HEK293 (cell line): ENCODE data around the gene ZNF396.

ENCODE experiments used
- CTCF ChIA-PET: fragments of 350-600 bp; formaldehyde crosslinking; extraction: SDS; loops from one replicate; lab custom pipeline; 2021; ENCODE audit warnings: antibody characterized with exemption; lab: Yijun Ruan, JAX
- POLR2A ChIA-PET: fragments of 300-600 bp; formaldehyde crosslinking; extraction: SDS; loops from one replicate; lab custom pipeline; 2020; ENCODE audit warnings: antibody characterized with exemption, inconsistent platforms; lab: Yijun Ruan, JAX
- H3K27ac ChIP-seq: fragments of 200-500 bp; sonication (Bioruptor generic); 2 replicates; pipeline ENCODE4 v1.5.1; 2014; ENCODE audit warnings: low read depth, low read length, control low read depth, inconsistent platforms; ENCODE audit errors: extremely low read depth
- H3K36me3 ChIP-seq, 2 experiments: fragments of 200-500 bp in 1 of 2; sonication (Bioruptor generic) in 1 of 2; 1 replicate in 1 of 2; 2 replicates in 1 of 2; pipeline ENCODE4 v1.5.1; 2014 to 2017; ENCODE audit warnings: inconsistent platforms in 2 of 2, low read length in 2 of 2; ENCODE audit not compliant: control insufficient read depth in 2 of 2, insufficient read depth in 1 of 2
- H3K4me1 ChIP-seq: fragments of 200-500 bp; sonication (Bioruptor generic); 2 replicates; pipeline ENCODE4 v1.5.1; 2014; ENCODE audit warnings: mild to moderate bottlenecking, low read length, inconsistent platforms; ENCODE audit not compliant: control insufficient read depth, insufficient read depth
- H3K4me3 ChIP-seq: 2 replicates; pipeline ENCODE4 v1.5.1; 2011; ENCODE audit warnings: low read depth, mild to moderate bottlenecking, control low read depth, low read length, moderate library complexity
- H3K9me3 ChIP-seq: fragments of 200-500 bp; sonication (Bioruptor generic); 2 replicates; pipeline ENCODE4 v1.5.1; 2014; ENCODE audit warnings: low read depth, low read length, inconsistent platforms; ENCODE audit not compliant: control insufficient read depth, insufficient read depth
- KLF16 ChIP-seq: fragments of 450-650 bp; formaldehyde crosslinking; IDR thresholded peaks from 2 replicates; pipeline ENCODE4 v1.5.1; 2017; ENCODE audit warnings: missing biosample characterization, missing genetic modification characterization
- SALL2 ChIP-seq: fragments of 450-650 bp; formaldehyde crosslinking; IDR thresholded peaks from 2 replicates; pipeline ENCODE4 v1.5.0; 2017; ENCODE audit warnings: missing biosample characterization, mild to moderate bottlenecking, missing genetic modification characterization, borderline replicate concordance
- ZNF10 ChIP-seq: fragments of 450-650 bp; formaldehyde crosslinking; IDR thresholded peaks from 2 replicates; pipeline ENCODE4 v1.5.1; 2017; ENCODE audit warnings: missing biosample characterization, missing genetic modification characterization
- ZNF133 ChIP-seq: fragments of 450-650 bp; formaldehyde crosslinking; IDR thresholded peaks from 2 replicates; pipeline ENCODE4 v1.5.1; 2016; ENCODE audit warnings: missing biosample characterization, missing genetic modification characterization
- ZNF140 ChIP-seq: fragments of 450-650 bp; formaldehyde crosslinking; IDR thresholded peaks from 2 replicates; pipeline ENCODE4 v1.5.1; 2016; ENCODE audit warnings: missing biosample characterization, missing genetic modification characterization
- ZNF23 ChIP-seq: fragments of 450-650 bp; formaldehyde crosslinking; IDR thresholded peaks from 2 replicates; pipeline ENCODE4 v1.5.1; 2016; ENCODE audit warnings: missing biosample characterization, missing genetic modification characterization, borderline replicate concordance
- ZNF350 ChIP-seq: fragments of 450-650 bp; formaldehyde crosslinking; IDR thresholded peaks from 2 replicates; pipeline ENCODE4 v1.5.0; 2017; ENCODE audit warnings: missing biosample characterization, mild to moderate bottlenecking, missing genetic modification characterization
- ZNF404 ChIP-seq: fragments of 450-650 bp; formaldehyde crosslinking; IDR thresholded peaks from 2 replicates; pipeline ENCODE4 v1.5.1; 2017; ENCODE audit warnings: missing biosample characterization, missing genetic modification characterization
- ZNF544 ChIP-seq: fragments of 450-650 bp; formaldehyde crosslinking; IDR thresholded peaks from 2 replicates; pipeline ENCODE4 v1.5.0; 2017; ENCODE audit warnings: missing biosample characterization, missing genetic modification characterization
- ZNF549 ChIP-seq: fragments of 450-650 bp; IDR thresholded peaks from 2 replicates; pipeline ENCODE4 v1.5.1; 2018; ENCODE audit warnings: missing biosample characterization, missing genetic modification characterization, mild to moderate bottlenecking, inconsistent platforms, moderate library complexity
- ZNF664 ChIP-seq: fragments of 450-650 bp; formaldehyde crosslinking; IDR thresholded peaks from 2 replicates; pipeline ENCODE4 v1.5.1; 2016; ENCODE audit warnings: missing biosample characterization, missing genetic modification characterization
- ZNF830 ChIP-seq: fragments of 450-650 bp; IDR thresholded peaks from 2 replicates; pipeline ENCODE4 v1.5.0; 2018; ENCODE audit warnings: missing biosample characterization, missing genetic modification characterization, low read depth, mild to moderate bottlenecking, moderate library complexity
- ZNF843 ChIP-seq: fragments of 450-650 bp; formaldehyde crosslinking; IDR thresholded peaks from 2 replicates; pipeline ENCODE4 v1.5.1; 2016; ENCODE audit warnings: missing biosample characterization, missing genetic modification characterization
- ZSCAN23 ChIP-seq: fragments of 450-650 bp; formaldehyde crosslinking; IDR thresholded peaks from 2 replicates; pipeline ENCODE4 v1.5.1; 2016; ENCODE audit warnings: missing biosample characterization, missing genetic modification characterization
- TF ChIP-seq, protein P1 (sequence below): fragments of 450-650 bp; formaldehyde crosslinking; IDR thresholded peaks from 2 replicates; pipeline ENCODE4 v1.5.1; 2017; ENCODE audit warnings: missing biosample characterization, missing genetic modification characterization
- TF ChIP-seq, protein P2 (sequence below): fragments of 450-650 bp; formaldehyde crosslinking; IDR thresholded peaks from 2 replicates; pipeline ENCODE4 v1.5.1; 2016; ENCODE audit warnings: missing biosample characterization, missing genetic modification characterization, low read depth
- TF ChIP-seq, protein P3 (sequence below): fragments of 450-650 bp; formaldehyde crosslinking; IDR thresholded peaks from 2 replicates; pipeline ENCODE4 v1.5.1; 2016; ENCODE audit warnings: missing biosample characterization, missing genetic modification characterization
- TF ChIP-seq, protein P4 (sequence below): sonication (generic); formaldehyde crosslinking; IDR thresholded peaks from 2 replicates; pipeline ENCODE4 v1.8.1; 2022; ENCODE audit warnings: mild to moderate bottlenecking, moderate library complexity, missing genetic modification reagents
- TF ChIP-seq, protein P5 (sequence below): fragments of 450-650 bp; formaldehyde crosslinking; IDR thresholded peaks from 2 replicates; pipeline ENCODE4 v1.5.1; 2017; ENCODE audit warnings: missing biosample characterization, missing genetic modification characterization

ZNF396 gene

DNA sequence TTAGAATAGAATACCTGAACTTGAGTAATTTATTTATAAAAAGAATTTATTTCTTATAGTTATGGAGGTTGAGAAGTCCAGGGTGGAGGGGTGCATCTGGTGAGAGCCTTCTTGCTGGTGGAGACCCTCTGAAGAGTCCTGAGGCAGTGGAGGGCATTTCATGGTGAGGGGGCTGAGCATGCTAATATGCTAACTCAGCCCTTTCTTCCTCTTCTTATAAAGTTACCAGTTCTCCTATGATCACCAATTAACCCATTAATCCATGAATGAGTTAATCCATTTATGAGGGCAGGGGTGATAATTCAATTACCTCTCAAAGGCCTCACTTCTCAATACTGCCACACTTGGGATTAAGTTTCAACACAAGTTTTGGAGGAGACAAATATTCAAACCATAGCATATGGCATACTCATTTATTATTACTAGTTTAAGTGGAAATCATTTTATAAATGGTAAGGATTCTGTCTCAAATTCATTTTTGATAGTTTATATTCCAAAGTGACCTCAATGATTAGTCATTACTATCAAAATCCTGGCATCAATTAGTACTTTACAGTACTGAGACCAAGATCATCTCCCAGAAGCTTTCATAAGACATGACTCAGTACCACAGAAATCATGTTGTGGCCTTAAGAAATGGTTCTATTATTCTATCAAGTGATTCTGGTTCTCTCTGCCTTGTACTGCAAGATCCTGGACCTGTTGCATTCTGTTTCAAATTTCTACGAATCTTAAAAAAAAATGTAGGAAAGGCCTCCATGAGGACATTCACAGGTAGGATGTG lies 5.5 kb downstream of the ZNF396 start (continued):
- TF ChIP-seq ZNF140 (tag by site-specific recombination): no peak

DNA sequence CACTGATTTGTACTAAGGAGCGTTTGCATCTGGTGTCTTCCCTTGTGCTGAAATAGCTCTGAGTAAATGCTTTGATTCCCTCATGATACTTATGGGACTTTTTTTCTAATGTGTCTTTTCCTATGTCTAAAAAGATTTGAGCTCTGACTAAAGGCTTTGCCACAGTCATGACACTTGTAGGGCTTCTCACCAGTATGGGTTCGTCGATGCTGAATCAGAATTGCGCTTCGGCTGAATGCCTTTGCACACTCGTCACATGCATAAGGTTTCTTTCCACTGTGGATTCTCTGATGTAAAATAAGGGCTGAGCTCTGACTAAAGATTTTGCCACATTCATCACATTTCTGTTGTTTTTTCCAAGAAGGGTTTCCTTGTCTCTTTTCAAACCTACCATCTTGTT lies 8.0 kb downstream of the ZNF396 start:
- TF ChIP-seq ZNF350: no peak
- TF ChIP-seq SALL2: no peak
- TF ChIP-seq, protein P1, sequence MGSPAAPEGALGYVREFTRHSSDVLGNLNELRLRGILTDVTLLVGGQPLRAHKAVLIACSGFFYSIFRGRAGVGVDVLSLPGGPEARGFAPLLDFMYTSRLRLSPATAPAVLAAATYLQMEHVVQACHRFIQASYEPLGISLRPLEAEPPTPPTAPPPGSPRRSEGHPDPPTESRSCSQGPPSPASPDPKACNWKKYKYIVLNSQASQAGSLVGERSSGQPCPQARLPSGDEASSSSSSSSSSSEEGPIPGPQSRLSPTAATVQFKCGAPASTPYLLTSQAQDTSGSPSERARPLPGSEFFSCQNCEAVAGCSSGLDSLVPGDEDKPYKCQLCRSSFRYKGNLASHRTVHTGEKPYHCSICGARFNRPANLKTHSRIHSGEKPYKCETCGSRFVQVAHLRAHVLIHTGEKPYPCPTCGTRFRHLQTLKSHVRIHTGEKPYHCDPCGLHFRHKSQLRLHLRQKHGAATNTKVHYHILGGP (tag by site-specific recombination): no peak
- TF ChIP-seq ZNF830 (tag by site-specific recombination): no peak
- no peak for TF ChIP-seq ZNF10 (tag by site-specific recombination)
- TF ChIP-seq ZNF664: no peak
- no peak for TF ChIP-seq ZNF133 (tag by site-specific recombination)
- no peak for TF ChIP-seq ZSCAN23 (tag by site-specific recombination)
- TF ChIP-seq ZNF544 (tag by site-specific recombination): no peak
- TF ChIP-seq ZNF23: no peak
- TF ChIP-seq ZNF843 (tag by site-specific recombination): no peak
- TF ChIP-seq ZNF404 (tag by site-specific recombination): no peak
- TF ChIP-seq, protein P2, sequence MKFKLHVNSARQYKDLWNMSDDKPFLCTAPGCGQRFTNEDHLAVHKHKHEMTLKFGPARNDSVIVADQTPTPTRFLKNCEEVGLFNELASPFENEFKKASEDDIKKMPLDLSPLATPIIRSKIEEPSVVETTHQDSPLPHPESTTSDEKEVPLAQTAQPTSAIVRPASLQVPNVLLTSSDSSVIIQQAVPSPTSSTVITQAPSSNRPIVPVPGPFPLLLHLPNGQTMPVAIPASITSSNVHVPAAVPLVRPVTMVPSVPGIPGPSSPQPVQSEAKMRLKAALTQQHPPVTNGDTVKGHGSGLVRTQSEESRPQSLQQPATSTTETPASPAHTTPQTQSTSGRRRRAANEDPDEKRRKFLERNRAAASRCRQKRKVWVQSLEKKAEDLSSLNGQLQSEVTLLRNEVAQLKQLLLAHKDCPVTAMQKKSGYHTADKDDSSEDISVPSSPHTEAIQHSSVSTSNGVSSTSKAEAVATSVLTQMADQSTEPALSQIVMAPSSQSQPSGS: no peak
- TF ChIP-seq ZNF549 (tag by site-specific recombination): no peak
- TF ChIP-seq, protein P3, sequence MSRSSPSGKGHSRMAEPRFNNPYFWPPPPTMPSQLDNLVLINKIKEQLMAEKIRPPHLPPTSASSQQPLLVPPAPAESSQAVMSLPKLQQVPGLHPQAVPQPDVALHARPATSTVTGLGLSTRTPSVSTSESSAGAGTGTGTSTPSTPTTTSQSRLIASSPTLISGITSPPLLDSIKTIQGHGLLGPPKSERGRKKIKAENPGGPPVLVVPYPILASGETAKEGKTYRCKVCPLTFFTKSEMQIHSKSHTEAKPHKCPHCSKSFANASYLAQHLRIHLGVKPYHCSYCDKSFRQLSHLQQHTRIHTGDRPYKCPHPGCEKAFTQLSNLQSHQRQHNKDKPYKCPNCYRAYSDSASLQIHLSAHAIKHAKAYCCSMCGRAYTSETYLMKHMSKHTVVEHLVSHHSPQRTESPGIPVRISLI: no peak
- TF ChIP-seq, protein P4, sequence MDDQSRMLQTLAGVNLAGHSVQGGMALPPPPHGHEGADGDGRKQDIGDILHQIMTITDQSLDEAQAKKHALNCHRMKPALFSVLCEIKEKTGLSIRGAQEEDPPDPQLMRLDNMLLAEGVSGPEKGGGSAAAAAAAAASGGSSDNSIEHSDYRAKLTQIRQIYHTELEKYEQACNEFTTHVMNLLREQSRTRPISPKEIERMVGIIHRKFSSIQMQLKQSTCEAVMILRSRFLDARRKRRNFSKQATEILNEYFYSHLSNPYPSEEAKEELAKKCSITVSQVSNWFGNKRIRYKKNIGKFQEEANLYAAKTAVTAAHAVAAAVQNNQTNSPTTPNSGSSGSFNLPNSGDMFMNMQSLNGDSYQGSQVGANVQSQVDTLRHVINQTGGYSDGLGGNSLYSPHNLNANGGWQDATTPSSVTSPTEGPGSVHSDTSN: no peak
- TF ChIP-seq, protein P5, sequence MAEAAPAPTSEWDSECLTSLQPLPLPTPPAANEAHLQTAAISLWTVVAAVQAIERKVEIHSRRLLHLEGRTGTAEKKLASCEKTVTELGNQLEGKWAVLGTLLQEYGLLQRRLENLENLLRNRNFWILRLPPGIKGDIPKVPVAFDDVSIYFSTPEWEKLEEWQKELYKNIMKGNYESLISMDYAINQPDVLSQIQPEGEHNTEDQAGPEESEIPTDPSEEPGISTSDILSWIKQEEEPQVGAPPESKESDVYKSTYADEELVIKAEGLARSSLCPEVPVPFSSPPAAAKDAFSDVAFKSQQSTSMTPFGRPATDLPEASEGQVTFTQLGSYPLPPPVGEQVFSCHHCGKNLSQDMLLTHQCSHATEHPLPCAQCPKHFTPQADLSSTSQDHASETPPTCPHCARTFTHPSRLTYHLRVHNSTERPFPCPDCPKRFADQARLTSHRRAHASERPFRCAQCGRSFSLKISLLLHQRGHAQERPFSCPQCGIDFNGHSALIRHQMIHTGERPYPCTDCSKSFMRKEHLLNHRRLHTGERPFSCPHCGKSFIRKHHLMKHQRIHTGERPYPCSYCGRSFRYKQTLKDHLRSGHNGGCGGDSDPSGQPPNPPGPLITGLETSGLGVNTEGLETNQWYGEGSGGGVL (tag by site-specific recombination): no peak
- no peak for TF ChIP-seq KLF16 (tag by site-specific recombination)
- Histone ChIP-seq H3K4me3 (no peak overlapping the region), H3K9me3 (no peaks in the 10 kb centered on the region), H3K27ac (no peak overlapping the region), H3K4me1 (no peaks in the 10 kb centered on the region), H3K36me3 (peaks cover 0 to 7% of the 10 kb centered on the region in 2 experiments; a peak in 1 of 3 replicates)
- POLR2A ChIA-PET: no interaction called here
- CTCF ChIA-PET: no interaction called here
